Stomach (tissue), 4 donors: ENCODE data around the gene DHX58.

ENCODE experiments used
- CTCF ChIP-seq, 7 experiments: fragments of 450-650 bp in 4 of 7; fragments of 200-600 bp in 3 of 7; sonication (generic) in 3 of 7; IDR thresholded peaks; one replicate each; pipeline ENCODE4 v1.5.1; 2016 to 2019; ENCODE audit warnings: antibody characterized with exemption in 7 of 7, control low read depth in 2 of 7, mild to moderate bottlenecking in 1 of 7
- EP300 ChIP-seq: sonication (generic); formaldehyde crosslinking; IDR thresholded peaks from one replicate; pipeline ENCODE4 v1.6.1; 2017; ENCODE audit warnings: antibody characterized with exemption
- POLR2A ChIP-seq, 4 donors: fragments of 450-650 bp; IDR thresholded peaks; one replicate each; pipeline ENCODE4 v1.6.1; 2016; ENCODE audit warnings: antibody characterized with exemption in 4 of 4, control low read depth in 2 of 4, mild to moderate bottlenecking in 1 of 4, moderate library complexity in 1 of 4
- POLR2AphosphoS5 ChIP-seq, 3 donors: sonication (generic); formaldehyde crosslinking; IDR thresholded peaks; one replicate each; pipeline ENCODE4 v1.6.1; 2016; ENCODE audit warnings: antibody characterized with exemption in 3 of 3

GRCh38 chr17:42133461-42134041, 21.0 kb upstream of the DHX58 start:
- TF ChIP-seq POLR2AphosphoS5 (IDR thresholded peaks at IDR 0.05) (no peak), CTCF (IDR thresholded peaks at IDR 0.05) (no peak), EP300 (no peak), POLR2A (IDR thresholded peaks at IDR 0.05) (no peak)
